HG03460 (cell line): Measurements from ENCODE around the gene MTX1.

Experiments
- ATAC-seq: cut with Tn5 transposase; IDR thresholded peaks from one replicate; pipeline ENCODE4 v1.9.1; 2021; ENCODE audit not compliant: unreplicated experiment

Gene MTX1

DNA sequence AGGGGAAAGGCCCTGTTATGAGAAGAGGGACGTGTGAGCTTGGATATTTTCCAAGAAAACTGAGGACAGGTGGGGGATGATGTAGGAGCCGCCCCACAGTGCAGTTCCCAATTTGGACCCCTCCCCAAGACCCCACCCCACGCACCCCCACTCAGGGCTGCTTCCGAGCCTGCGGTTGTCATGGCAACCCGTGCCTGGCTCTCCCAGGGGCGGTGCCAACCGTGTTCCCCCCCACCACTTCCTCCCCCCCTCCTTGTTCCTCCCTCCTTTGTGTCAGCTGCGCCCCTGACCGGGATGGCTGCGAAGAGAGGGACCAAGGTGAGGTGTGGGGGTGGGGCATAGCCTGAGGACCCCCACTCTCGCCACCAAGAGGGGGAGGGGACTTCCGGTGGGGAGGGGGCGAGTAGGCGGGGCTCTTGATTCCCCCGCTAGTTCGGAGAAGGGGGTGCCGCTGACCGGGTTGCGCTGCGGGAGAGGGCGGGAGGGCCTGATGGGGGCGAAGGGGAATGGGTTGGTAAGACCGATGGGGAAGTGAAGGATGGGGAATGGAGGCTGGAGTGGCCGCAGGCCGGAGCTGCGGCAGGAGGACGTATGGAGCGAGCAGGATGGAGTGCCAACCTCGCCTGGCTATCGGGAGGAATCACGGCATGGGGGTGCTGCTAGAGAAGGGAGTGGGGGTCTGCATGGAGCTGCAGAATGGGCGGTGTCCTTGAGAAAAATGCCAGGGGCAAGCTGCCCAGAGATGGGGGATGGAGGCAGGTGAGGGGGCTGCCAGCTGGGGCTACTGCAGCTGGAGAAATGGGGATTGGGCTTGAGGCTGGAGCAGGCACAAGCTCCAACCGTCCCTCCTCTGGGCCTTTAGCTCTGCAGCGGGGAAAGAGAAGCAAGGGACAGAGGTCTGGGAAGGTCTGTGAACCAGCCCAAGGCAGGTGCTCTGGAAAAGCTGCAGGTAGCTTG is 33.9 kb upstream of the MTX1 start:
- ATAC-seq, result no peak

- no peak for ATAC-seq
These were observed 33.1 kb upstream of the MTX1 start for GRCh38 chr1:155175281-155175926.

- ATAC-seq, result no peak
These were observed 32.5 kb upstream of the MTX1 start for GRCh38 chr1:155175927-155176371.

DNA sequence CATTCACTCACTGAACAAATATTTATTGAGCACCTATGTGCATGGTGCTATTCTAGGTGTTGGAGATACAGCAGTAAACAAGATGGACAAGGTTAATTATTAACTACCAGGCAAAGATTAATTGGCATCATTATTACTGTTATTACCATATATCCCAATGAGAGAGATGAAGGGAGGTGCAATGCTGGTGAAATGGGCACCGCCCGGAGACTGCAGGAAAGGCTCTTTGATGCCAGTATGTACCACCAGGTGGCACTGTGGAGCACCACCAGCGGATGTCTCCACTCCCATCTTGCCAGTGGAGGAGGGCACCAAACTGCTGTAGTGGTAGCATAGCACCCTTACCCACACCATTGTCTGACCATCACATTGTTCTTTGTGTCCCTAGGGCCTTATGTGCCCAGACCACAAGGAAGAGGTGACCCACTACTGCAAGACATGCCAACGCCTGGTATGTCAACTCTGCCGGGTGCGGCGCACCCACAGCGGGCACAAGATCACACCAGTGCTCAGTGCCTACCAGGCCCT is 31.9 kb upstream of the MTX1 start:
- ATAC-seq, result no peak

- ATAC-seq, result no peak
These were observed 31.1 kb upstream of the MTX1 start for GRCh38 chr1:155177192-155177917.

GRCh38 chr1:155177918-155178281 is 30.6 kb upstream of the MTX1 start:
- ATAC-seq, result no peak

- no peak for ATAC-seq
These were observed 29.9 kb upstream of the MTX1 start for GRCh38 chr1:155178441-155179111.

DNA sequence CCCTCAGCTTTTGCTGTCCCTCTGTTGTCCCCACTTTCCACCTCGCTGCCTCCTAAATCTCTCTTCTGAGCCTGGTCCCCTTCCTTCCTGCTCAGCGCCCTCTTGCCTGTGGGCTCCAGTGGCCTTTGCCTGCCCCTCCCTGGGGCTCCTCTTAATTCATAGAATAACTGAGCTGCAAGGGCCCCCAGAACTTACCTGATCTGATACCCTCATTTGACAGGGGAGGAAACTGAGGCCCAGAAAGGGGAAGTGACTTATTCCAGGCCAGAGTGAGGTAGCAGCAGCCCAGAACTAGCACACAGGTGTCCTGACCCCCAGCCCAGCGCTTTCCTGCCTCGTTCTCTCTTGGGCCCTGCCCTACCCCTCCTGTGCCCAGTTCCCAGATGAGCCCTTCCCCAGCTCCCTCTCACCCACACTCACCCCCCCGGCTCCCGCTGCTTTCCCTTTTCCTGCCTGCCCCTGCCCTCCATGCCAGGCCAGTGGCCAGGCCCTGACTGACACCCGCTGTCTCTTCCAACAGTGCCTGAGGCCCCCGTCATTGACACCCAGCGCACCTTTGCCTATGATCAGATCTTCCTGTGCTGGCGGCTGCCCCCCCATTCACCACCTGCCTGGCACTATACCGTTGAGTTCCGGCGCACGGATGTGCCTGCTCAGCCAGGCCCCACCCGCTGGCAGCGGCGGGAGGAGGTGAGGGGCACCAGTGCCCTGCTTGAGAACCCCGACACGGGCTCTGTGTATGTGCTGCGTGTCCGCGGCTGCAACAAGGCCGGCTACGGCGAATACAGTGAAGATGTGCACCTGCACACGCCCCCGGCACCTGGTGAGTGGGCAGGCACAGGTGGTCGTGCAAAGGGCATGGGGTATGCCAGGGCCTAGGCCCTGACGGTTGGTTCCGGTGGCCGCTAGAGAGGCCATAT is 29.1 kb upstream of the MTX1 start:
- no peak for ATAC-seq

DNA sequence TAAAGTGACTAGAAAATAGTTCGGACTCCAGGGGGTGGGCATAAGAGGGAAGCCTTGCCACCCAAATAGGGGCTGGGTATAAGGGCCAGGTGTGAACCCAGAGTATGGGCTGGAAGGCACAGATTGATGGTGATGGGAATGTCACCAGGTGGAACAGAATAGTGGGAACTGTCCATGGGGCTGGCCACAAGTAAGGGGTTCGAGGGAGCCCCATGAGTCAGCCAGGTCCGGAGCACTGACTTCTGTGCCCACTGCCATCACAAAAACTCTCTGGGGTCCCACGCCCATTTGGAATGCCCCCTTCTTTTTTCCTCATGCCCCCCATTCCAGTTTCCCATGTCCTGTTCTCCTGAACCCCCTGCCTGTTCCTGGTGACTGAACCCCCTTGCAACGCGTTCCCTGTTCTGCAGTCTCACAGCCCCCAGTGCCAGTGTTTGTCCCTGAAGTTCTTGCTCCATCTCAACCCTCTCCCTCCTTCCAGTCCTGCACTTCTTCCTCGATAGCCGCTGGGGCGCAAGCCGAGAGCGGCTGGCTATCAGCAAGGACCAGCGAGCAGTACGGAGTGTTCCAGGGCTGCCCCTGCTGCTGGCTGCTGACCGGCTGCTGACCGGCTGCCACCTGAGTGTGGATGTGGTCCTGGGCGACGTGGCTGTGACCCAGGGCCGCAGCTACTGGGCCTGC is 27.0 kb upstream of the MTX1 start:
- no peak for ATAC-seq

DNA sequence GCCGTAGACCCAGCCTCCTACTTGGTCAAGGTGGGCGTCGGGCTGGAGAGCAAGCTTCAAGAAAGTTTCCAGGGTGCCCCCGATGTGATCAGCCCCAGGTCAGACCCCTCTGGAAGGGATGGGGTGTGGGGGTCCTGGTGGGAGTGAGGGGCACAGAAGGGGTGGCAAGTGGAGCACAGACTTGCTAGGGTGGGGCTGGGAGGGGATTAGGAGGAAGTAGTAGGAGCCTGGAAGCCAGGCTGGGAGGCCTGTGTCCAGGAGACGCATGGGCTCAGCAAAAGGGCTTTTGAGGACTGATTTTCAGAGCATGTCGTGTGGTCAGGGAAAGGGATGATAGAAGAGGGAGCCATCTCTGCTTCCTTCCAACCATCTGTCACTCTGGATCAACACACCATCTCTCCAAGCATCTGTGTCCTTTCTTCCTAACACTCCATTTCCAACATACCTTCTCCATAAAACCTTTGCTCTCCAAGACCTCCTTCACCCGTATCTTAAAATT is 26.4 kb upstream of the MTX1 start:
- no peak for ATAC-seq

DNA sequence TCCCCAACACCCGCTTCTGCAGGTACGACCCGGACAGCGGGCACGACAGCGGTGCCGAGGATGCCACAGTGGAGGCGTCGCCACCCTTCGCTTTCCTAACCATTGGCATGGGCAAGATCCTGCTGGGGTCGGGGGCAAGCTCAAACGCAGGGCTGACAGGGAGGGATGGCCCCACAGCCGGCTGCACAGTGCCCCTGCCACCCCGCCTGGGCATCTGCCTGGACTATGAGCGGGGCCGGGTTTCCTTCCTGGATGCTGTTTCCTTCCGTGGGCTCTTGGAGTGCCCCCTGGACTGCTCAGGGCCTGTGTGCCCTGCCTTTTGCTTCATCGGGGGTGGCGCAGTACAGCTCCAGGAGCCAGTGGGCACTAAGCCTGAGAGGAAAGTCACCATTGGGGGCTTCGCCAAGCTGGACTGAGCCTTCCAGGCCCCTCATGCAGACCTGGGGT is 24.7 kb upstream of the MTX1 start:
- ATAC-seq, result no peak

DNA sequence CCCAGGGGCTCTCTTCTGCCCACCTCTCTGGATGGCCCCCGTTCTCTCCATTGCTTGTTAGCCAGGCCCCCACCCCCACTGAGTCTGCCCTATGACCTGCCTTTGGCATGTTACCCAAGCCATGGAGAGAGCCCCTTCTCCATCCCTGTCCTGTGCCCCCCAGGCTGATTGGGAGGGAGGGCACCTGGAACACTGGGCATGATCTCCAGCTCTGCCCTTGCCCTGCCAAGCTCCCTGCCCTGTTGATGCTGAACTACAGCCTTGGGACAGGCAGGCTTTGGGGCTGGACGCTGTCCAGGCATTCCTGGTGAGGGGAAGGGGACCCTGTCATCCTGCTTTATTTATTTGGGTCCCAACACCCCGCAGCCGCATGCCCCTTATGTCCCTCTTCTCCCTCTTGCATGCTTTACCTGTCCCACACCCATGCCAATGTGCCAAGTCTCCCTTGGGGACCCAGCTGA is 24.1 kb upstream of the MTX1 start:
- ATAC-seq, result no peak

- peak; percentile 78 for ATAC-seq
These were observed 23.4 kb upstream of the MTX1 start for GRCh38 chr1:155184835-155185782.

- ATAC-seq, result no peak
These were observed 22.8 kb upstream of the MTX1 start for GRCh38 chr1:155185783-155186066.

DNA sequence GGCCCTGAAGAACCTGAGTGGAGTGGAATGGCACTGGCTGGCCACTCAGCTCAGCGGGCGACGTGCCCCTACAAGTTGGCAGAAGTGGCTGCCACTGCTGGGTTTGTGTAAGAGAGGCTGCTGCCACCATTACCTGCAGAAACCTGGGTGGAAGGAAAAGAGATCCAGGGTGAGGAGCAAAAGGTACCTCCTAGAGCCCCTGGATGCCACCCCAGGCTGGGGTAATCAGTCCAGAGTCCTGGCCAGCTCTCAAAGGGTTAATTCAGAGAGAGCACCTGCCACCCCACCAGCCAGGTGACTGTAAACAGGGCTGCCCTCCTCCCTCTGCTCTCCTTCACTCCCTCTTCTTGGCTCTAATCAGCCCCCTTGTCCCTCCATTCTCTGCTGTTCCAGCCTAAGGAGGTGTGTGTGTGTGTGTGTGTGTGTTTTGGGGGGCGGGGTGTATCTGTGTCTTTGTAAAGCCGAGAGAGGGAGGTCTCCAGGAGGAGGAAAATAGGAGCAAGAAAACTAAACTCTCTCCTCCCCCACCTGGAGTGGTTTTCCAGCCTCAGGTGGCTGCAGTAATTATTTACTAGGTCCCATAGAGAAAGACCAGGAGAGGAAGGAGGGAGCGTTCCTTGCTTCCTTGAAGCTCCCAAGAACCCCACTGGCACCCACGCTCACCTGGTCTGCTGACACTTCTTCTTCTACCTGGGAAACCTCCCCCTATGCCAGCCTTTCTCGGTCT is 22.3 kb upstream of the MTX1 start:
- ATAC-seq, result no peak

GRCh38 chr1:155186794-155187455 is 21.6 kb upstream of the MTX1 start:
- no peak for ATAC-seq

- no peak for ATAC-seq
These were observed 21.0 kb upstream of the MTX1 start for GRCh38 chr1:155187456-155187891.
